ENCODE results near the gene EDDM13.
"Not testable (repeated sequence)": the region's sequence is repeated elsewhere in the genome, so short reads cannot be mapped to it uniquely, and the experiment has no call there.

The EDDM13 gene

DNA sequence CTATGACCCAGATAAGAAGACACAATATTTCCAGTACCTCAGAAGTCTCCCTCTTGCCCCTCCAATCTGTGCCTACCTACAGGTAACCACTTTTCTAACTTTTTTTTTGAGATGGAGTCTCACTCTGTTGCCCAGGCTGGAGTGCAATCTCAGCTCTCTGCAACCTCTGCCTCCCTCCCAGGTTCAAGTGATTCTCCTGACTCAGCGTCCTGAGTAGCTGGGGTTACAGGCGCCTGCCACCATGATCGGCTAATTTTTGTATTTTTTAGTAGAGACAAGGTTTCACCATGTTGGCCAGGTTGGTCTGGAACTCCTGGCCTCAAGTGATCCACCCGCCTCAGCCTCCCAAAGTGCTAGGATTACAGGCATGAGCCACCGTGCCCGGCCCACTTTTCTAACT lies 10.6 kb upstream of the EDDM13 start:
- H3K27ac ChIP-seq (ENCODE audit: insufficient read depth, low read depth, low read length, poor library complexity, severe bottlenecking); H3K36me3 ChIP-seq (ENCODE audit: control insufficient read depth, insufficient read depth, low read length); H3K4me1 ChIP-seq (ENCODE audit: control insufficient read depth, insufficient read depth, low read length); H3K9me3 ChIP-seq (ENCODE audit: control insufficient read depth, low read length); H3K27me3 ChIP-seq (ENCODE audit: control insufficient read depth, insufficient read depth, low read length, poor library complexity, severe bottlenecking); H3K4me3 ChIP-seq (ENCODE audit: insufficient read depth, low read depth, low read length): not testable (repeated sequence)
- WGBS, 2 experiments: 88 to 95% methylated on average over 3 to 6 of the region's 6 CpGs

- Histone ChIP-seq H3K36me3 (ENCODE audit: control insufficient read depth, insufficient read depth, low read length) (no peaks in the 10 kb centered on the region), H3K27ac (ENCODE audit: insufficient read depth, low read depth, low read length, poor library complexity, severe bottlenecking) (no peak overlapping the region), H3K9me3 (ENCODE audit: control insufficient read depth, low read length) (no peaks in the 10 kb centered on the region), H3K4me3 (ENCODE audit: insufficient read depth, low read depth, low read length) (no peak overlapping the region), H3K27me3 (ENCODE audit: control insufficient read depth, insufficient read depth, low read length, poor library complexity, severe bottlenecking) (no peaks in the 10 kb centered on the region), H3K4me1 (ENCODE audit: control insufficient read depth, insufficient read depth, low read length) (no peaks in the 10 kb centered on the region)
- WGBS, 2 experiments: 86 to 92% methylated on average over 4 to 5 of the region's 5 CpGs
Measured at GRCh38 chr19:56263319-56263718, 9.2 kb upstream of the EDDM13 start.

DNA sequence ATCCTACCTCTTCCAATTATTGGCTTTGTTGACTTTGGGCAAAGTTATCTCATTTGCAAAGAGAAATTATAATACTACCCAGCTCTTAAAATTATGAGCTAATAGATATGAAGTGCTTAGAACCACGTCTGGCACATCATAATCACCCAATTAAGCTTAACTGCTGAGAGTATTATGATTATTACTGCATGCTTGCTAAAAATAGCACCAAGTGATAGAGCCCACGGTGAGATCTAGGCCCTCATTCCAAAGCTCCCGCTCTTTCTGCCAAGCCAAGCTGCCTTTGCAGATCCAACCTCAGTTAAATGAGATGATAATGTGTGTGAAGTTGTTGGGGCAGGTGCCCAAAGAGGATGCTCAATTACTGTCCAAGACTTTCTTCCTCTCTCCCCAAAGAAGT lies 6.5 kb upstream of the EDDM13 start:
- WGBS, 2 experiments: 90 to 98% methylated on average over 2 to 3 of the region's 3 CpGs
- H3K27ac ChIP-seq (ENCODE audit: insufficient read depth, low read depth, low read length, poor library complexity, severe bottlenecking): no peak overlapping the region
- H3K4me1 ChIP-seq (ENCODE audit: control insufficient read depth, insufficient read depth, low read length): no peaks in the 10 kb centered on the region
- H3K36me3 ChIP-seq (ENCODE audit: control insufficient read depth, insufficient read depth, low read length): no peaks in the 10 kb centered on the region
- no peak overlapping the region for H3K4me3 ChIP-seq (ENCODE audit: insufficient read depth, low read depth, low read length)
- H3K9me3 ChIP-seq (ENCODE audit: control insufficient read depth, low read length): no peaks in the 10 kb centered on the region
- H3K27me3 ChIP-seq (ENCODE audit: control insufficient read depth, insufficient read depth, low read length, poor library complexity, severe bottlenecking): no peaks in the 10 kb centered on the region

DNA sequence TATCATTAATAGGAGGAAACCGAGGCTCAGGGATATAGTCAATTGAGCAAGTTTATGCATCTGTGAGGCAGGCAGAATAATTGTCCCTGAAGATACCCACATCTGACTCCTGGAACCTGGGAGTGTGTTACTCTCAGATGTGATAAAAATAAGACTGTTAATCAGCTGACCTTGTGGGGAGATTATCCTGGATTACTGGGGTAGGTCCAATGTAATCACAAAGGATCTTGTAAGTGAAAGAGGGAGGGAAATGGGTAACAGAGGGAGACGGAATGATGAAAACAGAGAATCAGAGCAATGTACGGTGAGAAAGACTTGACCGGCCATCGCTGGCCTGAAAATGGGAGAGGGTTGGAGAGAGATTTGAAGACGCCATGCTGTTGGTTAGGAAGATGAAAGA lies 3.2 kb upstream of the EDDM13 start:
- no peak overlapping the region for H3K27ac ChIP-seq (ENCODE audit: insufficient read depth, low read depth, low read length, poor library complexity, severe bottlenecking)
- WGBS, 2 experiments: 93 to 94% methylated on average over 6 of the region's 6 CpGs
- H3K36me3 ChIP-seq (ENCODE audit: control insufficient read depth, insufficient read depth, low read length): no peaks in the 10 kb centered on the region
- no peaks in the 10 kb centered on the region for H3K9me3 ChIP-seq (ENCODE audit: control insufficient read depth, low read length)
- no peaks in the 10 kb centered on the region for H3K27me3 ChIP-seq (ENCODE audit: control insufficient read depth, insufficient read depth, low read length, poor library complexity, severe bottlenecking)
- no peak overlapping the region for H3K4me3 ChIP-seq (ENCODE audit: insufficient read depth, low read depth, low read length)
- no peaks in the 10 kb centered on the region for H3K4me1 ChIP-seq (ENCODE audit: control insufficient read depth, insufficient read depth, low read length)

DNA sequence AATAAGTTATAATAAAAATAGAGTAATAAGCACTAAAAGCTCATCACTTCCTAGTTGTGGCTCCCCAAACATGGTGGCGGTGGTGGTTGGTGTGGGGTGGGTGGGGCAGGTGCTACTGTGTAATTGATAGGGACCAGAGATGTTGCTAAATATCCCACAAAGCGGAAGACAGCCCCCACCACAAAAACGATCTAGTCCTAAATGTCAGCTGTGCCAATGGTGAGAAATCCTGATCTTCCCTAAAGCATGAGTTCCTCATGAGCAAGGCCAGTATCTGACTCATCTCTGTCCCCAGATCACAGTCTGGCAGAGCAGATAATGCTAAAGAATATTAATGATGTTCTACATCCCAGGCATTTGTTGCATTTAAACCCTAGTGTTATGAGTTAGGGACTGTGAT lies 1.9 kb upstream of the EDDM13 start:
- 89 to 97% methylated on average over 3 of the region's 3 CpGs for WGBS, 2 experiments
- Histone ChIP-seq H3K4me3 (ENCODE audit: insufficient read depth, low read depth, low read length) (no peak overlapping the region), H3K9me3 (ENCODE audit: control insufficient read depth, low read length) (no peaks in the 10 kb centered on the region), H3K27me3 (ENCODE audit: control insufficient read depth, insufficient read depth, low read length, poor library complexity, severe bottlenecking) (no peaks in the 10 kb centered on the region), H3K4me1 (ENCODE audit: control insufficient read depth, insufficient read depth, low read length) (no peaks in the 10 kb centered on the region), H3K27ac (ENCODE audit: insufficient read depth, low read depth, low read length, poor library complexity, severe bottlenecking) (no peak overlapping the region), H3K36me3 (ENCODE audit: control insufficient read depth, insufficient read depth, low read length) (no peaks in the 10 kb centered on the region)

GRCh38 chr19:56271151-56271550 lies 1.4 kb upstream of the EDDM13 start:
- no peak overlapping the region for H3K4me3 ChIP-seq (ENCODE audit: insufficient read depth, low read depth, low read length)
- no peaks in the 10 kb centered on the region for H3K27me3 ChIP-seq (ENCODE audit: control insufficient read depth, insufficient read depth, low read length, poor library complexity, severe bottlenecking)
- no peaks in the 10 kb centered on the region for H3K9me3 ChIP-seq (ENCODE audit: control insufficient read depth, low read length)
- H3K4me1 ChIP-seq (ENCODE audit: control insufficient read depth, insufficient read depth, low read length): no peaks in the 10 kb centered on the region
- 94 to 98% methylated on average over 6 of the region's 6 CpGs for WGBS, 2 experiments
- H3K27ac ChIP-seq (ENCODE audit: insufficient read depth, low read depth, low read length, poor library complexity, severe bottlenecking): no peak overlapping the region
- no peaks in the 10 kb centered on the region for H3K36me3 ChIP-seq (ENCODE audit: control insufficient read depth, insufficient read depth, low read length)

DNA sequence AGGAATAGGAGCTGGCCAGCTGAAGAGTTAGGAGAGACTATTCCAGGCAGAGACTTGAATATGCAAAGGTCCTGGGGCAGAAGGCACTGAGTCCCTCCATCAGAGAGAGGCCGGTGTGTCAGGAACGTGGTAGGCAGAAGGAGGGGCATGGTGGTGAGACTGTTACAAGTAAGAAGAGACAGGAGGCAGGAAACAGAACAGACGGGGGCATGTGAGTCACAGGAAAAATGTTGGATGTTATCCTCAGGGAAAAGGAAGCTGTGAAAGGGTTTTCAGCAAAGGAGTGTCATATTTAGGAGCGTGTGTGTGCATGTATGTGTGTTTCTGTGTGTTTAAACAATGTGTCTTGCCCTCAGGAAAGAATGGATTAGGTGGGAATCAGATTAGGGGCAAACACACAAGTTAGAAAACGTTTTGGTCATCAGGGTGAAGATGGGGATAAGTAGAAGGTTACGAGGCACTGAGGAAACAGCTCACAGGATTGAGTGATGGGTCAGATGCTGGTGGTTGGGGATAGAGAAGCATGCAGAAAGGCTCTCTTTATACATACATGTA lies 1.1 kb downstream of the EDDM13 start:
- H3K4me3 ChIP-seq (ENCODE audit: insufficient read depth, low read depth, low read length): no peak overlapping the region
- H3K27ac ChIP-seq (ENCODE audit: insufficient read depth, low read depth, low read length, poor library complexity, severe bottlenecking): no peak overlapping the region
- no peaks in the 10 kb centered on the region for H3K36me3 ChIP-seq (ENCODE audit: control insufficient read depth, insufficient read depth, low read length)
- H3K4me1 ChIP-seq (ENCODE audit: control insufficient read depth, insufficient read depth, low read length): no peaks in the 10 kb centered on the region
- H3K27me3 ChIP-seq (ENCODE audit: control insufficient read depth, insufficient read depth, low read length, poor library complexity, severe bottlenecking): no peaks in the 10 kb centered on the region
- H3K9me3 ChIP-seq (ENCODE audit: control insufficient read depth, low read length): no peaks in the 10 kb centered on the region
- WGBS, 2 experiments: 59 to 62% methylated on average over 6 of the region's 6 CpGs

- whole genome bisulfite sequencing, 2 experiments: 92 to 93% methylated on average over 4 of the region's 4 CpGs
- Histone ChIP-seq H3K4me1 (ENCODE audit: control insufficient read depth, insufficient read depth, low read length) (no peaks in the 10 kb centered on the region), H3K36me3 (ENCODE audit: control insufficient read depth, insufficient read depth, low read length) (no peaks in the 10 kb centered on the region), H3K4me3 (ENCODE audit: insufficient read depth, low read depth, low read length) (no peak overlapping the region), H3K27ac (ENCODE audit: insufficient read depth, low read depth, low read length, poor library complexity, severe bottlenecking) (no peak overlapping the region), H3K27me3 (ENCODE audit: control insufficient read depth, insufficient read depth, low read length, poor library complexity, severe bottlenecking) (no peaks in the 10 kb centered on the region), H3K9me3 (ENCODE audit: control insufficient read depth, low read length) (no peaks in the 10 kb centered on the region)
Measured at GRCh38 chr19:56282809-56283208, 10.3 kb downstream of the EDDM13 start.

DNA sequence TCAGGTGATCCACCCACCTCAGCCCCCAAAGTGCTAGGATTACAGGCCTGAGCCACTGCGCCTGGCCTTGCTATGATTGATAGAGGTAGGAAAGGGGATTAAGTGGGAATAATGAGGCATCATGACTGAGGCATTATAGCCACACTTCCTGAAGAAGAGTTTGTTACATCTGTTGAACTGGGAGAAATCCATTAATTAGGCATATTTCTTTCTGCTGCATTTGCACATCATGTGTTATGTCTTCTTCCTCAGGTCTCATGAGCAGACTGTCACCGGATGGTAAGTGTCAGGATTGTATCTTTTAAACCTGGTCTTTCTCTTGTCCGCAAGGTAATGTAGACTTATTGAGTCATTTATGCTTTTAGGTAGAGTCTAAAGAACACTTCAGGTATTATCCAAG lies 12.2 kb downstream of the EDDM13 start:
- H3K9me3 ChIP-seq (ENCODE audit: control insufficient read depth, low read length): no peaks in the 10 kb centered on the region
- no peaks in the 10 kb centered on the region for H3K4me1 ChIP-seq (ENCODE audit: control insufficient read depth, insufficient read depth, low read length)
- no peaks in the 10 kb centered on the region for H3K36me3 ChIP-seq (ENCODE audit: control insufficient read depth, insufficient read depth, low read length)
- WGBS, 2 experiments: 88 to 91% methylated on average over 3 of the region's 3 CpGs
- H3K4me3 ChIP-seq (ENCODE audit: insufficient read depth, low read depth, low read length): no peak overlapping the region
- H3K27me3 ChIP-seq (ENCODE audit: control insufficient read depth, insufficient read depth, low read length, poor library complexity, severe bottlenecking): no peaks in the 10 kb centered on the region
- no peak overlapping the region for H3K27ac ChIP-seq (ENCODE audit: insufficient read depth, low read depth, low read length, poor library complexity, severe bottlenecking)

DNA sequence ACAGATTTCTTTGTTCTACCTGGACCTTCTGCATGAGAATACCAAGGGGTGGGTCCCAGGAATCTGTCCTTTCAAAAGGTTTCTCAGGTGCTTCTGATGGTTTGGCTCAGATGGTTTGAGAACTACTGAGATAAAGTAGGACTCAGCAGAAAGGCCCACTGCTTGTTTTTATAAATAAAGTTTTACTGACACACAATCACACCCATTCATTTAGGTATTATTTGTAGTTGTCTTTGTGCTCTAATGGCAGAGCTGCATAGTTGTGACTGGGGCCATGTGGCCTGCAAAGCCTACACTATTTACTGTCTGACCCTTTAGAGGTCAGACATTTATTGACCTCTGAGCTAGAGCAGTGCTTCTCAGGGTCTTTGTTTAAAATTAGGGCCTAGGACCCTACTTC lies 17.6 kb downstream of the EDDM13 start:
- Histone ChIP-seq H3K27me3 (ENCODE audit: control insufficient read depth, insufficient read depth, low read length, poor library complexity, severe bottlenecking) (no peaks in the 10 kb centered on the region), H3K27ac (ENCODE audit: insufficient read depth, low read depth, low read length, poor library complexity, severe bottlenecking) (no peak overlapping the region), H3K4me1 (ENCODE audit: control insufficient read depth, insufficient read depth, low read length) (peaks cover 17% of the 10 kb centered on the region), H3K36me3 (ENCODE audit: control insufficient read depth, insufficient read depth, low read length) (no peaks in the 10 kb centered on the region), H3K9me3 (ENCODE audit: control insufficient read depth, low read length) (no peaks in the 10 kb centered on the region), H3K4me3 (ENCODE audit: insufficient read depth, low read depth, low read length) (no peak overlapping the region)

GRCh38 chr19:56291867-56292266 lies 19.3 kb downstream of the EDDM13 start:
- Histone ChIP-seq H3K9me3 (ENCODE audit: control insufficient read depth, low read length) (no peaks in the 10 kb centered on the region), H3K27me3 (ENCODE audit: control insufficient read depth, insufficient read depth, low read length, poor library complexity, severe bottlenecking) (no peaks in the 10 kb centered on the region), H3K4me1 (ENCODE audit: control insufficient read depth, insufficient read depth, low read length) (peaks cover 17% of the 10 kb centered on the region), H3K27ac (ENCODE audit: insufficient read depth, low read depth, low read length, poor library complexity, severe bottlenecking) (no peak overlapping the region), H3K36me3 (ENCODE audit: control insufficient read depth, insufficient read depth, low read length) (no peaks in the 10 kb centered on the region), H3K4me3 (ENCODE audit: insufficient read depth, low read depth, low read length) (no peak overlapping the region)
- 96% methylated on average over 6 of the region's 6 CpGs for WGBS, 2 experiments
